Suprapubic skin (tissue), 4 donors: ENCODE results near the gene NAPA. TPM values are rescaled to one million over a fixed set of nuclear protein-coding genes. Genes with fewer than 3 reads are reported as not detected.

Source experiments
- DNase-seq, 2 donors: peaks; one replicate each; pipeline ENCODE4 v3.0.0-alpha.2; 2019; ENCODE audit warnings: low spot score in 2 of 2
- H3K27ac ChIP-seq: fragments of 200-600 bp; sonication (generic); one replicate; pipeline ENCODE4 v1.5.1; 2019
- H3K27me3 ChIP-seq: fragments of 200-600 bp; sonication (generic); one replicate; pipeline ENCODE4 v1.5.1; 2019
- H3K36me3 ChIP-seq: fragments of 200-600 bp; sonication (generic); one replicate; pipeline ENCODE4 v1.5.1; 2019
- H3K4me1 ChIP-seq: fragments of 200-600 bp; sonication (generic); one replicate; pipeline ENCODE4 v1.5.1; 2019
- H3K4me3 ChIP-seq: fragments of 200-600 bp; sonication (generic); one replicate; pipeline ENCODE4 v1.5.1; 2019; ENCODE audit warnings: mild to moderate bottlenecking
- H3K9me3 ChIP-seq: fragments of 200-600 bp; sonication (generic); one replicate; pipeline ENCODE4 v1.5.1; 2019
- CTCF ChIP-seq, 2 donors: fragments of 200-600 bp in 1 of 2; fragments of 450-650 bp in 1 of 2; sonication (generic) in 1 of 2; IDR thresholded peaks; one replicate each; pipeline ENCODE4 v1.5.1; 2016 to 2019; ENCODE audit warnings: antibody characterized with exemption in 2 of 2, mild to moderate bottlenecking in 1 of 2, moderate library complexity in 1 of 2
- EP300 ChIP-seq: sonication (generic); formaldehyde crosslinking; IDR thresholded peaks from one replicate; pipeline ENCODE4 v1.6.1; 2017; ENCODE audit warnings: antibody characterized with exemption
- POLR2A ChIP-seq, 2 donors: fragments of 450-650 bp; IDR thresholded peaks; one replicate each; pipeline ENCODE4 v1.6.1; 2017; ENCODE audit warnings: antibody characterized with exemption in 2 of 2, mild to moderate bottlenecking in 2 of 2, moderate library complexity in 2 of 2
- POLR2AphosphoS5 ChIP-seq, 3 donors: sonication (generic); formaldehyde crosslinking; IDR thresholded peaks; one replicate each; pipeline ENCODE4 v1.6.1; 2017; ENCODE audit warnings: antibody characterized with exemption in 3 of 3
- WGBS: methylation state at CpG from one replicate; pipeline ENCODE4 v1.1.5; 2018; 5-methylcytosine and 5-hydroxymethylcytosine counted together
- total RNA-seq, 4 donors: library from RNA; depleted of rRNA; stranded (reverse); fragments of >200 nt; gene quantifications; one replicate each; pipeline ENCODE4 v1.1.0, GENCODE V29; 2016

NAPA gene
- total RNA-seq, 4 donors from 2014 or later, result 170 to 232 (median 193) TPM

GRCh38 chr19:47549261-47549862 is 34.5 kb upstream of the NAPA start:
- Histone ChIP-seq H3K4me3 (no peak overlapping the region), H3K36me3 (no peaks in the 10 kb centered on the region), H3K27me3 (peaks cover 15% of the 10 kb centered on the region), H3K9me3 (no peaks in the 10 kb centered on the region), H3K4me1 (peaks cover 10% of the 10 kb centered on the region), H3K27ac (no peak overlapping the region)
- no peak for TF ChIP-seq CTCF (IDR thresholded peaks at IDR 0.05)
- TF ChIP-seq EP300, result no peak
- no peak for TF ChIP-seq POLR2A (IDR thresholded peaks at IDR 0.05)
- no peak for TF ChIP-seq POLR2AphosphoS5 (IDR thresholded peaks at IDR 0.05)
- DNase-seq, result no peak
- WGBS, result 83% methylated on average over 13 of the region's 13 CpGs

GRCh38 chr19:47547199-47547598 is 32.3 kb upstream of the NAPA start:
- Histone ChIP-seq H3K27ac (no peak overlapping the region), H3K4me1 (peaks cover 10% of the 10 kb centered on the region), H3K4me3 (no peak overlapping the region), H3K27me3 (peaks cover 22% of the 10 kb centered on the region), H3K9me3 (no peaks in the 10 kb centered on the region), H3K36me3 (no peaks in the 10 kb centered on the region)
- 92% methylated on average over 2 of the region's 2 CpGs for WGBS
- DNase-seq, result no peak
- TF ChIP-seq EP300, result no peak
- TF ChIP-seq CTCF (IDR thresholded peaks at IDR 0.05), result no peak
- no peak for TF ChIP-seq POLR2A (IDR thresholded peaks at IDR 0.05)
- no peak for TF ChIP-seq POLR2AphosphoS5 (IDR thresholded peaks at IDR 0.05)

- H3K36me3 ChIP-seq, result no peaks in the 10 kb centered on the region
- peak overlapping the region; percentile 37 for H3K4me3 ChIP-seq
- peaks cover 10% of the 10 kb centered on the region for H3K4me1 ChIP-seq
- WGBS, result 17% methylated on average over 6 of the region's 75 CpGs
- DNase-seq, result no peak
- no peak overlapping the region for H3K27ac ChIP-seq
- H3K9me3 ChIP-seq, result no peaks in the 10 kb centered on the region
- TF ChIP-seq POLR2AphosphoS5 (IDR thresholded peaks at IDR 0.05) (no peak), CTCF (IDR thresholded peaks at IDR 0.05) (no peak), EP300 (no peak), POLR2A (IDR thresholded peaks at IDR 0.05) (no peak)
- H3K27me3 ChIP-seq, result peaks cover 22% of the 10 kb centered on the region
Observed at GRCh38 chr19:47545061-47545948, 30.4 kb upstream of the NAPA start.

GRCh38 chr19:47544476-47544875 is 29.6 kb upstream of the NAPA start:
- Histone ChIP-seq H3K36me3 (no peaks in the 10 kb centered on the region), H3K27me3 (peaks cover 22% of the 10 kb centered on the region), H3K4me3 (no peak overlapping the region), H3K27ac (no peak overlapping the region), H3K4me1 (peaks cover 10% of the 10 kb centered on the region), H3K9me3 (no peaks in the 10 kb centered on the region)
- no peak for DNase-seq
- 80% methylated on average over 7 of the region's 22 CpGs for WGBS
- no peak for TF ChIP-seq POLR2AphosphoS5 (IDR thresholded peaks at IDR 0.05)
- TF ChIP-seq EP300, result no peak
- no peak for TF ChIP-seq POLR2A (IDR thresholded peaks at IDR 0.05)
- TF ChIP-seq CTCF (IDR thresholded peaks at IDR 0.05), result no peak

GRCh38 chr19:47544075-47544474 is 29.2 kb upstream of the NAPA start:
- Histone ChIP-seq H3K27ac (no peak overlapping the region), H3K4me3 (no peak overlapping the region), H3K9me3 (no peaks in the 10 kb centered on the region), H3K27me3 (peaks cover 22% of the 10 kb centered on the region), H3K36me3 (no peaks in the 10 kb centered on the region), H3K4me1 (peaks cover 10% of the 10 kb centered on the region)
- WGBS, result 92% methylated on average over 18 of the region's 18 CpGs
- DNase-seq, result no peak
- TF ChIP-seq CTCF (IDR thresholded peaks at IDR 0.05), result no peak
- TF ChIP-seq EP300, result no peak
- TF ChIP-seq POLR2A (IDR thresholded peaks at IDR 0.05), result no peak
- TF ChIP-seq POLR2AphosphoS5 (IDR thresholded peaks at IDR 0.05), result no peak
